ENCODE results near the gene JTB. TPM values are rescaled to one million over a fixed set of nuclear protein-coding genes. Genes with fewer than 3 reads are reported as not detected.

JTB gene
- total RNA-seq, 1 donor from 2014 or later: 152 TPM

- no peaks in the 10 kb centered on the region for H3K9me3 Mint-ChIP-seq
- peaks cover 53% of the 10 kb centered on the region for H3K4me1 Mint-ChIP-seq (ENCODE audit: low read depth)
- intact Hi-C loops (cut with micrococcal nuclease): no loop called here
- H3K27me3 Mint-ChIP-seq (ENCODE audit: low read depth): no peaks in the 10 kb centered on the region
- H3K27ac Mint-ChIP-seq: peak overlapping the region; percentile 50
- no peak for DNase-seq (ENCODE audit: low spot score)
- H3K4me3 Mint-ChIP-seq (ENCODE audit: low read depth): no peak overlapping the region
- peaks cover 29% of the 10 kb centered on the region for H3K36me3 Mint-ChIP-seq (ENCODE audit: low read depth)
These were observed 18.0 kb downstream of the JTB start for GRCh38 chr1:153959454-153959853.

DNA sequence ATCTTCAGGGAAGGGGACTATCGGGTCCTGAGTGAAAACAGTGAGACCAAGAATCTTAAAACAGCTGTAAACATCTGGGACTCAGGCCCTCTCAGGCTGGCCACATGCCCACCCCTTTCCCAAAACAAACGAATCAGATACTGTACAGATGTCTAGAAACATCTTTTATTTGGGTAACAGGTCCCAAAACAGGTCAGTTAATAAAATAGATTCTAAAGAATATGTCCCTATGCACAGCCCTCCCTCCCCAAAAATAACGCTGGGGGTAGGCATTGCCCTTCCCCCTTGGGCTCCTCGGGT is 18.6 kb downstream of the JTB start:
- Mint-ChIP-seq H3K36me3 (ENCODE audit: low read depth) (peaks cover 34% of the 10 kb centered on the region), H3K9me3 (no peaks in the 10 kb centered on the region), H3K4me3 (ENCODE audit: low read depth) (peak overlapping the region; percentile 97), H3K27ac (peak overlapping the region; percentile 94), H3K27me3 (ENCODE audit: low read depth) (no peaks in the 10 kb centered on the region), H3K4me1 (ENCODE audit: low read depth) (peaks cover 53% of the 10 kb centered on the region)
- intact Hi-C loops (cut with micrococcal nuclease): loop anchor here (1.0 kb wide), 3 partner anchors 8 to 36 kb away; partner anchors contain the start of genes CREB3L4 and DENND4B
- no peak for DNase-seq (ENCODE audit: low spot score)

- Mint-ChIP-seq H3K9me3 (no peaks in the 10 kb centered on the region), H3K36me3 (ENCODE audit: low read depth) (peaks cover 38% of the 10 kb centered on the region), H3K4me3 (ENCODE audit: low read depth) (peak within 1 kb of the TSS; percentile 97), H3K27ac (peak within 1 kb of the TSS; percentile 94), H3K4me1 (ENCODE audit: low read depth) (peaks cover 51% of the 10 kb centered on the region), H3K27me3 (ENCODE audit: low read depth) (no peaks in the 10 kb centered on the region)
- DNase-seq (ENCODE audit: low spot score): peak; percentile 96
- intact Hi-C loops (cut with micrococcal nuclease): loop anchor here (1.0 kb wide), 3 partner anchors 9 to 35 kb away; partner anchors contain the start of genes CREB3L4 and DENND4B
These were observed 19.1 kb downstream of the JTB start, which contains the start of gene CRTC2 for GRCh38 chr1:153958111-153958960. CRTC2 (minus strand) TSS chr1:153958612; CDS start chr1:153958497, 115 bp downstream.

DNA sequence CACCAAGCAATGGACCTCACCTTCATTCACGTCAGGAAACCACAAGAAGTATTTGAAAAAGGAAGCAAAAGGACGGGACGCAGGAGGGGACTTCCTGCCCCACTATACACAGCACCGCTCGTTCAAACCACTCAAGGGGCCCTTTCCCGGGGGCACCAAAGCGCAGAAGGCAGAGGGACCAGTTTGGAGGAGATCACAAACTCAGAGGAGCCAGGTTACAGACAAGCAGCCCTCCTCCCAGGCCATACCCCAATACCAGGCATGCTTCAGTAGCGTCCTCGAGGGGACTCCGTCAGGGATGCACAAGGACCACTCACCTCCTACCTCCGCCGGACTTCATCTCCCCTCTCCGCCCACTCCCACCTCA is 19.7 kb downstream of the JTB start:
- Mint-ChIP-seq H3K27ac (peak overlapping the region; percentile 94), H3K4me3 (ENCODE audit: low read depth) (peak overlapping the region; percentile 97), H3K27me3 (ENCODE audit: low read depth) (no peaks in the 10 kb centered on the region), H3K4me1 (ENCODE audit: low read depth) (peaks cover 49% of the 10 kb centered on the region), H3K36me3 (ENCODE audit: low read depth) (peaks cover 41% of the 10 kb centered on the region), H3K9me3 (no peaks in the 10 kb centered on the region)
- peak; percentile 39 for DNase-seq (ENCODE audit: low spot score)
- intact Hi-C loops (cut with micrococcal nuclease): loop anchor here (1.0 kb wide), 3 partner anchors 10 to 34 kb away; partner anchors contain the start of genes CREB3L4 and DENND4B

DNA sequence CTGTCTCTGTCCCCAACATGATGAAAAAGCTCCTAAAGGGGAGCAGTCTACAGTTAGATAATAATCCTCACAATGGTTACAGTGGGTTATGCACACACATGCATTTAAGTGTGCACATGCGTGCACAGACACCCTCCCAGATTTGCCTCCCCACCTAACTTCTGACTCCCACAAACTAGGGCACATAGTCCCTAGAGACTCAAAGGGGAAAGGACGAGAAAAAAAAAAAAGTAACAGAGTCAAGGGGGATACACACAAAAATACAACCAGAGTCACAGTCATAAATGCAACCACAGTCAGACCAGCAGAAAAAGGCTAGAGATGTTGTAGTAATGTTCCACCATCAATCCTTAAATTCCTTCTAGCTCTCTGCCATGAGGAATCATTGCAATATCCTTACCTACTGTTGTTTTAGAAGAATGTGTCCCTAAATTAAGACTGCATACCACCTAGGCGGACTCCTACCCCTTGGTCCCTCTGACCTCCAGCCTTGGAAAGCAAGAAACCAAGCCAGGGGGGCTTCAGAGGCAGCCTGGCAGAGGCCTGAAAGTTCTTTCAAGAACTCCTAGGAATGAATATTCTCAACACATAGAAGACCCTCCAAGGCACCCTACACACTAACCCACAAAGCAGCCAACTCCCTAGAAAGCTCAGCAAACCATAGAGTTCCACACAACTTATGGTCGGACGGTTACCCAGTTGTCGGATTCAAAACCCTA is 20.3 kb downstream of the JTB start:
- intact Hi-C loops (cut with micrococcal nuclease): no loop called here
- peak overlapping the region; percentile 94 for H3K27ac Mint-ChIP-seq
- DNase-seq (ENCODE audit: low spot score): no peak
- peak overlapping the region; percentile 97 for H3K4me3 Mint-ChIP-seq (ENCODE audit: low read depth)
- no peaks in the 10 kb centered on the region for H3K27me3 Mint-ChIP-seq (ENCODE audit: low read depth)
- H3K4me1 Mint-ChIP-seq (ENCODE audit: low read depth): peaks cover 44% of the 10 kb centered on the region
- no peaks in the 10 kb centered on the region for H3K9me3 Mint-ChIP-seq
- H3K36me3 Mint-ChIP-seq (ENCODE audit: low read depth): peaks cover 46% of the 10 kb centered on the region

- no peak overlapping the region for H3K4me3 Mint-ChIP-seq (ENCODE audit: low read depth)
- intact Hi-C loops (cut with micrococcal nuclease): no loop called here
- no peaks in the 10 kb centered on the region for H3K27me3 Mint-ChIP-seq (ENCODE audit: low read depth)
- DNase-seq (ENCODE audit: low spot score): no peak
- peaks cover 55% of the 10 kb centered on the region for H3K36me3 Mint-ChIP-seq (ENCODE audit: low read depth)
- H3K4me1 Mint-ChIP-seq (ENCODE audit: low read depth): peaks cover 33% of the 10 kb centered on the region
- H3K27ac Mint-ChIP-seq: peak overlapping the region; percentile 9
- no peaks in the 10 kb centered on the region for H3K9me3 Mint-ChIP-seq
These were observed 22.6 kb downstream of the JTB start for GRCh38 chr1:153954826-153955225.

DNA sequence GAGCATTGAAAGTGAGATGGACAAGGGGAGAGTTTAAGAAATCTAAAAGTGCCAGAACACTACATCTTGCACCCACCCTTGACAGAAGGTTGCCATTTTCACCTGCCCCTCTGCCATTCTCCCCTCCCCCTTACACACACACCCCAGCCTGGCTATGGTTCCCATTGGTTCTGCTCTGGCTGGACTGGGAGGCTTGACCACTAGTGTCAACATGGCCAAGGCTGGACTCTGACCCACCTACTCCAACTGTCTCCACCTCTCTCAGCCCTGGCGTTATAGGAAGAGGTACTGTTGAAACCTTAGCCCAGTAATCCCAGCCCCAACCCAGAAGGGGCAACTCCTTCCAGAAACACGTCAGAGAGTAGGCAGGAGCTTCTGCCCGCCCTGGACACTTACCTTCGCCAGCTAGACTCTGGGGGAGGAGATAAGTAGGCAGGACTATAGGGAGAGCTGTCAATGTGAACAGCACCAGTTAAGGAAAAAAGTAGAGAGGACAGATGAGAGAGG is 23.6 kb downstream of the JTB start:
- H3K27ac Mint-ChIP-seq: peak overlapping the region; percentile 6
- H3K36me3 Mint-ChIP-seq (ENCODE audit: low read depth): peaks cover 57% of the 10 kb centered on the region
- H3K4me1 Mint-ChIP-seq (ENCODE audit: low read depth): peaks cover 28% of the 10 kb centered on the region
- H3K4me3 Mint-ChIP-seq (ENCODE audit: low read depth): no peak overlapping the region
- no peaks in the 10 kb centered on the region for H3K27me3 Mint-ChIP-seq (ENCODE audit: low read depth)
- no peaks in the 10 kb centered on the region for H3K9me3 Mint-ChIP-seq
- intact Hi-C loops (cut with micrococcal nuclease): no loop called here
- DNase-seq (ENCODE audit: low spot score): no peak

- Mint-ChIP-seq H3K4me3 (ENCODE audit: low read depth) (no peak overlapping the region), H3K4me1 (ENCODE audit: low read depth) (peaks cover 22% of the 10 kb centered on the region), H3K27ac (no peak overlapping the region), H3K36me3 (ENCODE audit: low read depth) (peaks cover 67% of the 10 kb centered on the region), H3K9me3 (no peaks in the 10 kb centered on the region), H3K27me3 (ENCODE audit: low read depth) (no peaks in the 10 kb centered on the region)
- intact Hi-C loops (cut with micrococcal nuclease): no loop called here
- DNase-seq (ENCODE audit: low spot score): no peak
These were observed 25.7 kb downstream of the JTB start for GRCh38 chr1:153951801-153952200.

GRCh38 chr1:153951183-153951582 is 26.3 kb downstream of the JTB start:
- Mint-ChIP-seq H3K27ac (no peak overlapping the region), H3K9me3 (no peaks in the 10 kb centered on the region), H3K4me1 (ENCODE audit: low read depth) (peaks cover 18% of the 10 kb centered on the region), H3K27me3 (ENCODE audit: low read depth) (no peaks in the 10 kb centered on the region), H3K36me3 (ENCODE audit: low read depth) (peaks cover 68% of the 10 kb centered on the region), H3K4me3 (ENCODE audit: low read depth) (no peak overlapping the region)
- no peak for DNase-seq (ENCODE audit: low spot score)
- intact Hi-C loops (cut with micrococcal nuclease): no loop called here

DNA sequence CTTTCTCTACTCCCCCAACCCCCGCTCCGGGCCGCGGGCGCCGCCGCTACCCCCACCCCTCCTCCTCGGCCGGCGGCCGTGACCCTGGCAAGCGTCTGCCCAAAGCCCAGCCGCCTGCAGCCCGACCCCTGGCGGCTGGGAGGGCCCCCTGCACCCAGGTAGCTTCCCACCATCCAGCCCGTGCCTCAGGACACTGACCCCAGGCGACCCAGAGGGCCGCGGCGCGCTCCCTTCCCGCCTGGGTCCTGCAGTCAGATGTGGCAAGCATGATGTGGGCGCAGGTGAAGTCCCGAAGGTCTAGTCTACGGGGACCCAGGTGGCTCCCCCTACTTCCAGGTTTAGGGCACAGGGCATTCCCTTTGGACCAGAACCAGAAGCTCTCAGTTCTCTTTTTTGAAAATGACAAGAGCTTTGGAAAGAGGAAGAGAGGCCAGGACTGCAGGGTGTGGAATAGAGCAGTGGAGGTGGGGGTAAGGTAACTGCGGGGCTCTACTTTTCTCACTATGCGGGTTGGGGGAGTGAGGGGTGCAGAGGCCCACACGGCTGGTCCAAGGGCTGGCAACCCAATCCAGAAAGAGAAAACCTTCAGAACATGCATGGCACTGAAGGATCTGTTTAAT is 30.7 kb downstream of the JTB start, which contains the start of gene DENND4B:
Gene DENND4B, minus strand, starts transcription at position 97 of the 620 bp plus-strand sequence. CDS start 2,344 bp downstream, outside the sequence.
- intact Hi-C loops (cut with micrococcal nuclease): loop anchor here (1.0 to 2.0 kb wide), 5 partner anchors 12 to 274 kb away; partner anchors contain the start of genes CRTC2 and UBAP2L
- Mint-ChIP-seq H3K36me3 (ENCODE audit: low read depth) (peaks cover 71% of the 10 kb centered on the region), H3K27ac (peak within 1 kb of the TSS; percentile 95), H3K4me1 (ENCODE audit: low read depth) (peaks cover 22% of the 10 kb centered on the region), H3K9me3 (no peaks in the 10 kb centered on the region), H3K4me3 (ENCODE audit: low read depth) (peak within 1 kb of the TSS; percentile 96), H3K27me3 (ENCODE audit: low read depth) (no peaks in the 10 kb centered on the region)
- DNase-seq (ENCODE audit: low spot score): peak; percentile 70

DNA sequence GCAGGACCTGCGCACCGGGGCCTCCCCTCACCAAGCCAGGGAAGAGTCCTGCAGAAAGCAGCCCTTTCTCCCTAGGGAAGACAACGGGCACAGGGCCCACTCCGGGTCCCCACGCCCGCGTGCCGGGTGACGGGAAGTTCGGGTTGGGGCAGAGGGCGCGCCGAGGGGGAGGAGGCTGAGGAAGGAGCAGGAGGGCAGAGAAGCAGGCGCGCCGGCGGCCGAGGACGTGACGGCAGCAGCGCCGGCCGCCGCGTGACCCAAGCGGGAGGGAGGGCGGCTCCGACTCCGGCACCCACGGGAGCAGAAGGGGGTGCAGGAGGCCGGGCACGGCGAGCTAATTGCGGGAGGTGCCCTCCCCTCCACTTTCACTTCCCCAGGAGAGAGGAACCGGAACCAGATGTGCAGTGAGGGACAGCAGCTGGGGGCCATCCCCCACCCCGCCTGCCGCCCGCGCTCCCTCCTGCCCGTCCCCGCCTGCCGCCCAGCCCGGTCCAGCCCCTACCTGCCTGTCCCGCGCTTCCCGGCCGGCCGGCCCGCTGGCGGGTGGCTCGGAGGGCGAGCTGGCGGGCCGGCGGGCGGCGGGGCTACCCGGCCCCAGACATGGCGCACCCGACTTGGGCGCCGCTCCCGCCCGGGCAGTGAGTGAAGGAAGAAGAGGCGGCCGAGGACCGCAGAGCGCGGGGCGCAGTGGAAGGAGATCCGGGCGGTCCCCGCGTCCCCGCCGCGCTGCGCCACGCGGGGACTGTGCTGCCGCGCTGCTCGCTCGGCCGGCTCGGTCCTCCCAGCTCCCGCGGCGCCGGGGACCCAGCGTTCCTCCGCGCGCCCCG is 31.5 kb downstream of the JTB start:
- peak overlapping the region; percentile 95 for H3K27ac Mint-ChIP-seq
- peaks cover 22% of the 10 kb centered on the region for H3K4me1 Mint-ChIP-seq (ENCODE audit: low read depth)
- DNase-seq (ENCODE audit: low spot score): peak; percentile 73
- intact Hi-C loops (cut with micrococcal nuclease): loop anchor here (1.0 to 2.0 kb wide), 7 partner anchors 12 to 274 kb away; partner anchors contain the start of genes CRTC2, RPS27 and UBAP2L
- peaks cover 69% of the 10 kb centered on the region for H3K36me3 Mint-ChIP-seq (ENCODE audit: low read depth)
- peak overlapping the region; percentile 96 for H3K4me3 Mint-ChIP-seq (ENCODE audit: low read depth)
- no peaks in the 10 kb centered on the region for H3K27me3 Mint-ChIP-seq (ENCODE audit: low read depth)
- H3K9me3 Mint-ChIP-seq: no peaks in the 10 kb centered on the region

Measured in activated T-helper 2 cell treated with anti-CD3 and anti-CD28 coated beads, Interferon-gamma antibody, Interleukin-2, Interleukin-4, amounts not matched to agents 10 μg/mL and 5 μg/mL and 100 μg/mL, durations not matched to agents 14 hours and 24 hours and 36 hours (primary cell).